ENCODE results near the gene GALNT12.

GALNT12 gene

GRCh38 chr9:98772364-98773155 lies 34.9 kb upstream of the GALNT12 start:
- Histone ChIP-seq H3K27ac (ENCODE audit: extremely low read depth, low read depth, low read length) (no peak overlapping the region), H3K4me1 (ENCODE audit: control insufficient read depth, insufficient read depth, low read length) (no peaks in the 10 kb centered on the region), H3K4me3 (ENCODE audit: low read depth, low read length) (no peak overlapping the region), H3K9me3 (ENCODE audit: control insufficient read depth, insufficient read depth, low read depth, low read length) (no peaks in the 10 kb centered on the region), H3K36me3 (ENCODE audit: control insufficient read depth in 2 of 2, insufficient read depth in 1 of 2, low read length in 2 of 2) (peaks cover 0 to 85% of the 10 kb centered on the region in 2 experiments)
- ChIA-PET CTCF (interaction anchor here (1.0 to 1.3 kb wide), 2 partner anchors 20 to 25 kb away, joined by 4 to 6 read pairs; no protein-coding TSS in a partner anchor), POLR2A (no interaction called here)
- TF ChIP-seq ZFP3 (tag by site-specific recombination; IDR thresholded peaks at IDR 0.05; ENCODE audit: low read depth) (no peak), YY2 (tag by site-specific recombination; IDR thresholded peaks at IDR 0.05) (no peak)

- TF ChIP-seq GFI1B (tag by site-specific recombination; IDR thresholded peaks at IDR 0.05) (no peak), ZFP69B (tag by site-specific recombination; IDR thresholded peaks at IDR 0.05) (no peak), ZNF48 (tag by site-specific recombination; IDR thresholded peaks at IDR 0.05) (no peak), ZNF37A (tag by site-specific recombination; IDR thresholded peaks at IDR 0.05) (no peak), KLF17 (tag by site-specific recombination; IDR thresholded peaks at IDR 0.05) (no peak), ZNF138 (tag by site-specific recombination; IDR thresholded peaks at IDR 0.05; ENCODE audit: borderline replicate concordance) (no peak), ZBTB1 (tag by site-specific recombination; IDR thresholded peaks at IDR 0.05) (no peak), ZNF664 (tag by site-specific recombination; IDR thresholded peaks at IDR 0.05) (no peak), OVOL3 (tag by site-specific recombination; IDR thresholded peaks at IDR 0.05) (no peak), BCL11B (tag by site-specific recombination; IDR thresholded peaks at IDR 0.05; ENCODE audit: low read depth) (no peak), ZSCAN5A (tag by site-specific recombination; IDR thresholded peaks at IDR 0.05) (no peak), INSM2 (tag by site-specific recombination; IDR thresholded peaks at IDR 0.05) (no peak), SP2 (tag by site-specific recombination; IDR thresholded peaks at IDR 0.05) (no peak), ZNF777 (tag by site-specific recombination; IDR thresholded peaks at IDR 0.05; ENCODE audit: borderline replicate concordance) (no peak)
- Histone ChIP-seq H3K9me3 (ENCODE audit: control insufficient read depth, insufficient read depth, low read depth, low read length) (no peaks in the 10 kb centered on the region), H3K36me3 (ENCODE audit: control insufficient read depth in 2 of 2, insufficient read depth in 1 of 2, low read length in 2 of 2) (peaks cover 0 to 86% of the 10 kb centered on the region in 2 experiments), H3K4me1 (ENCODE audit: control insufficient read depth, insufficient read depth, low read length) (no peaks in the 10 kb centered on the region), H3K4me3 (ENCODE audit: low read depth, low read length) (no peak overlapping the region), H3K27ac (ENCODE audit: extremely low read depth, low read depth, low read length) (no peak overlapping the region)
- ChIA-PET POLR2A (no interaction called here), CTCF (interaction anchor here (0.6 to 4.5 kb wide), 14 partner anchors 7 to 492 kb away, joined by 3 to 80 read pairs (median 4); no protein-coding TSS in a partner anchor)
These were observed 33.7 kb upstream of the GALNT12 start for GRCh38 chr9:98773721-98774120.

- no peaks in the 10 kb centered on the region for H3K9me3 ChIP-seq (ENCODE audit: control insufficient read depth, insufficient read depth, low read depth, low read length)
- CTCF ChIA-PET = interaction anchor here (0.6 to 4.5 kb wide), 54 partner anchors 8 to 874 kb away, joined by 3 to 80 read pairs (median 4); partner anchors contain the start of gene GALNT12
- no peak overlapping the region for H3K4me3 ChIP-seq (ENCODE audit: low read depth, low read length)
- POLR2A ChIA-PET = no interaction called here
- peaks cover 0 to 83% of the 10 kb centered on the region in 2 experiments for H3K36me3 ChIP-seq (ENCODE audit: control insufficient read depth in 2 of 2, insufficient read depth in 1 of 2, low read length in 2 of 2)
- no peaks in the 10 kb centered on the region for H3K4me1 ChIP-seq (ENCODE audit: control insufficient read depth, insufficient read depth, low read length)
- no peak overlapping the region for H3K27ac ChIP-seq (ENCODE audit: extremely low read depth, low read depth, low read length)
- TF ChIP-seq ZNF529 (tag by site-specific recombination; IDR thresholded peaks at IDR 0.05; ENCODE audit: insufficient replicate concordance) (no peak), ZNF514 (tag by site-specific recombination; IDR thresholded peaks at IDR 0.05) (no peak), AEBP2 (tag by site-specific recombination; IDR thresholded peaks at IDR 0.05; ENCODE audit: borderline replicate concordance) (no peak), ZNF571 (tag by site-specific recombination; IDR thresholded peaks at IDR 0.05) (no peak), CTCF (tag by site-specific recombination; IDR thresholded peaks at IDR 0.05) (no peak), ZNF155 (tag by site-specific recombination; IDR thresholded peaks at IDR 0.05) (no peak), PBX3 (CRISPR knock-in tag; IDR thresholded peaks at IDR 0.05) (no peak)
These were observed 32.7 kb upstream of the GALNT12 start for GRCh38 chr9:98774746-98775145.

All from HEK293 (cell line).